Stimulated activated effector memory CD8-positive, alpha-beta T cell treated with anti-CD3 and anti-CD28 coated beads, Interleukin-12 subunit alpha, Interleukin-12 subunit beta, amount 100 ng/mL, for 72 hours (primary cell): Measurements from ENCODE around the gene ZCCHC24.

Experiments used
- ATAC-seq: fragments of 150-1000 bp; cut with Tn5 transposase; 2 replicates; pipeline ENCODE4 v1.10.0; 2021
- DNase-seq, 2 donors: peaks; one replicate each; pipeline ENCODE4 v3.0.0; 2021 to 2022; ENCODE audit warnings: low spot score in 2 of 2
- H3K27ac Mint-ChIP-seq: one replicate; pipeline ENCODE4 v1.8.0; 2022; ENCODE audit warnings: mild to moderate bottlenecking, mixed read lengths
- H3K36me3 Mint-ChIP-seq: one replicate; pipeline ENCODE4 v1.8.0; 2022; ENCODE audit warnings: mild to moderate bottlenecking, mixed read lengths
- H3K4me1 Mint-ChIP-seq: one replicate; pipeline ENCODE4 v1.8.0; 2022; ENCODE audit warnings: mixed read lengths
- H3K4me3 Mint-ChIP-seq: one replicate; pipeline ENCODE4 v1.8.0; 2022; ENCODE audit warnings: mild to moderate bottlenecking, mixed read lengths
- H3K9me3 Mint-ChIP-seq: one replicate; pipeline ENCODE4 v1.8.0; 2022; ENCODE audit warnings: mixed read lengths

ZCCHC24 gene

DNA sequence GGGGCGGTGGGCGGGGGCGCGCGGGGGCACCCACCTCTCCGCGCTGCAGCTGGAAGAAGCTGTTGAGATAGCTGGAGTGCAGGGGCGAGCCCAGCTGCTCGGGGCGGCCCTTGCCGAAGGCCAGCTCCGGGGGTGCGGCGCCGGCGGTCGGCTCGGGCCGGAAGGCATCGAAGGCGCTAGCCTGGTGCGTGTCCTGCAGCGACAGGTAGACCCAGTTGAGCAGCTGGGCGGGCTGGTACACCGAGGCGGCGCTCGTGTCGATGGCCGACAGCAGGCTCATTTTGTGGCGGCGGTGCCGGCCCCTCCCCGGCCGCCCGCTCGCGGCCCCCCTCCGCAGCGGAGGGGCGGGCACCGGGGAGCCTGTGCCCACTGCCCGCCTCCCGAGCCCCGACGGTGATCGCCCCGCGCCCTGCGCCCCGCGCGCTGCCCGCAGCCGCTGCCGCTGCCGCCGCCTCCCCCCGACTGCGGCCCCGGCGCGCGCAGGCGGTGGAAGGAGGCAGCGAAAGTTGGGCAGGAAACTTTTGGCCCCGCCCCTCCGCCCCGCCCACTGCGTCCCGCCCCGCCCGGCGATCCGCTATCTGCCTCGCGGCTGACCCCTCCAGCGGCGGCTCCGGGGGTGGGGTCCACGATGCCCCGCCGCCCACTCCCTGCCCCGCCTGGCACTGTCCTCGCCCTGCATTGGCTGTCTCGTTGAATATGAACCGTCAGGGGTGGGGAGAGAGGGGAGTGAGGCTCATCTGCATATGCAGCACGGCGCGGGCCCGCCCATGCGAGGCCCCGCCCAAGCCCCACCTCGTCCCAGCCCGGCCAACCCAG is at the start of gene ZCCHC24:
Gene ZCCHC24, minus strand, starts transcription at position 464 of the 816 bp plus-strand sequence. Its CDS starts 184 bp downstream, at position 280.
- H3K27ac Mint-ChIP-seq = peak within 1 kb of the TSS; percentile 67
- peaks cover 33% of the 10 kb centered on the region for H3K4me1 Mint-ChIP-seq
- peak within 1 kb of the TSS; percentile 64 for H3K4me3 Mint-ChIP-seq
- no peaks in the 10 kb centered on the region for H3K36me3 Mint-ChIP-seq
- ATAC-seq = peak; percentile 96
- H3K9me3 Mint-ChIP-seq = no peaks in the 10 kb centered on the region
- DNase-seq = peak; percentile 87 to 97

DNA sequence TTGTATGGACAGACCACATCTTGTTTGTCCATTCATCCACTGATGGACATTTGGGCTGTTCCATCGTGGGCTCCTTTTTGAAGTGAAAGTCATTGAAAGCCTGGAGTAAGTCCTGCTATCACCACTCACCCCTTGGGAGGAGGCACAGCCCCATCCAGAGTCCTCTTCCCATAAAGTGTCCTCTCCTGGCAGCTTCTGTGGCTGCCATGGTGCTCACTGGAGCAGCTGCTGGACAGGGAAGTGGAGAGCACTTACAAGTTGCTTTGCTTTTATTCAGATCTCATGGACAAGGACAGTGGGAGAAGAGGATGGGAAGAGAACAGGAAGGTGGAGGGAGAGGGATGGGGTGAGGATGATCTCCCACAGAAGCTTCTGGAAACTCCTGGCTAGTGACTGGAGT is 48.4 kb upstream of the ZCCHC24 start:
- Mint-ChIP-seq H3K36me3 (no peaks in the 10 kb centered on the region), H3K4me3 (no peak overlapping the region), H3K9me3 (no peaks in the 10 kb centered on the region), H3K4me1 (peaks cover 8% of the 10 kb centered on the region), H3K27ac (no peak overlapping the region)
- no peak for ATAC-seq
- DNase-seq = no peak

DNA sequence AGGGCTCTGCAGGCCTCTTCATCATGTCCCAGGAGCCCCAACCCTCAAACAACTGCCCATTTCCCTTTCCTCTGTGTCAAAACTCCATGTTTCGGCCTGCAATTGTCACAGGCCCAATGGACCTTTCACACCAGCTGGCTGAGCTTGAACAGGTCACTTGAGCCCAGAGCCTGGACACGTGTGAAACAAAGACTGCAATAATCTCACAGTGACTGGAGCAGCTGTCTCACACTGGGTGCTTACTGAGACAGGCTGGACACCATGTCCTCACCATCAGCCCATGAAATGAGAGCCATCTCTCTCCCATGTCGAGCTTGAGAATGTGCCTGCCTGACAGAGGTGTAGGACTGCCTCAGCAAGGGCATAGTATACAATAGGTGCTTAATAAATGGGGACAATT is 47.4 kb upstream of the ZCCHC24 start:
- DNase-seq (no peak), ATAC-seq (no peak)
- H3K9me3 Mint-ChIP-seq = no peaks in the 10 kb centered on the region
- no peaks in the 10 kb centered on the region for H3K36me3 Mint-ChIP-seq
- no peak overlapping the region for H3K4me3 Mint-ChIP-seq
- peaks cover 8% of the 10 kb centered on the region for H3K4me1 Mint-ChIP-seq
- H3K27ac Mint-ChIP-seq = no peak overlapping the region

DNA sequence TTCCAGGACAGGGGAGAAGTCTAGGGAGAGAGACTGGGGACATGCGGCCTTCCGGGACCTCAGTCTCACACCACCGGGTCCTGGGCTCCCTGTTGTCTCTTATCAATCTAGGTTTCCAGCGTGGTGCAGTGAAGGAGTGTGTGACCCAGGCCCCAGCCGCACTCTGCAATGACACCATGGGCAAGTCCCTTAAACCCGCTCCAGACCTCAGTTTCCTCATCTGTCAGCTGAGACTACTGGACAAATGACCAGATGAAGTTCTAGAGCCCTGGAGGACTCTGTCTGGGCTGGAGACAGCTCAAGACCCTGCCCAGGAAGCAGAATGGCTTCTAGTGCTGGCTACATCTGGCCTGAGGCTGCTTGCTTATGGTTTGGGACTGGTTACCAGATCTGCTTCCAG is 46.8 kb upstream of the ZCCHC24 start:
- DNase-seq (no peak), ATAC-seq (no peak)
- Mint-ChIP-seq H3K27ac (no peak overlapping the region), H3K36me3 (no peaks in the 10 kb centered on the region), H3K4me1 (peaks cover 6% of the 10 kb centered on the region), H3K9me3 (no peaks in the 10 kb centered on the region), H3K4me3 (no peak overlapping the region)

DNA sequence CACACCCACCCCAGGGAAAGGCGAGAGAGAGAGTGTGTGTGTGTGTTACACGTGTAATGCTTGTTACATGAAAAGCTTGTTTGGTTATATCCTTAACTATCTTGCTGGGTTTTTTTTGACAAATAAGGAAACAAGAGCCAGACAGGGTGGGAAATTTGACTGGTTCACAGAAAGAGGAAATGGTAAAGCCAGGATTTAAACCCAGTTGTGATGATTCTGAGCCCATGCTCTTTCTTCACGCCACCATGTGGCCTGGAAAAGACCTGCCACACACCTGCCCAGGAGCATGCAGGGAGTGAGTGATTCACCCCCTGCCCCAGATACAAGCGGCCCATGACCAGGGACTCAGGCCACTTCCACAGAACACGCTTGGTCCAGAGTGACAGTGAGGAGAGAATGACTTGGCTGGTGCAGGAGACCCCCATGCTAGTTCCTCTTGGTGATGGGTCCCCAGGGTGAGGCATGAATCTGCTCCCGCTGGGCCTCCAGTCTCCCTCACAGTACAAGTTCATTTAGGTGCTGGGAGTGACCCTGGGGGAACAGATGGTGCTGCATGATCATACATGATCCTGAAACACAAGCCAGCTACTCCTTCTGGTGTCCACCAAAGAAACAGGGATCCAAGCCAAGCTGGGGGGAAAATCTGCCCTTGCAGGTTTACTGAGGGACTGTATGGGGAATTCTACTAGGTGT is 45.9 kb upstream of the ZCCHC24 start:
- no peak for ATAC-seq
- no peaks in the 10 kb centered on the region for H3K4me1 Mint-ChIP-seq
- no peak overlapping the region for H3K27ac Mint-ChIP-seq
- H3K36me3 Mint-ChIP-seq = no peaks in the 10 kb centered on the region
- no peak for DNase-seq
- no peaks in the 10 kb centered on the region for H3K9me3 Mint-ChIP-seq
- no peak overlapping the region for H3K4me3 Mint-ChIP-seq

DNA sequence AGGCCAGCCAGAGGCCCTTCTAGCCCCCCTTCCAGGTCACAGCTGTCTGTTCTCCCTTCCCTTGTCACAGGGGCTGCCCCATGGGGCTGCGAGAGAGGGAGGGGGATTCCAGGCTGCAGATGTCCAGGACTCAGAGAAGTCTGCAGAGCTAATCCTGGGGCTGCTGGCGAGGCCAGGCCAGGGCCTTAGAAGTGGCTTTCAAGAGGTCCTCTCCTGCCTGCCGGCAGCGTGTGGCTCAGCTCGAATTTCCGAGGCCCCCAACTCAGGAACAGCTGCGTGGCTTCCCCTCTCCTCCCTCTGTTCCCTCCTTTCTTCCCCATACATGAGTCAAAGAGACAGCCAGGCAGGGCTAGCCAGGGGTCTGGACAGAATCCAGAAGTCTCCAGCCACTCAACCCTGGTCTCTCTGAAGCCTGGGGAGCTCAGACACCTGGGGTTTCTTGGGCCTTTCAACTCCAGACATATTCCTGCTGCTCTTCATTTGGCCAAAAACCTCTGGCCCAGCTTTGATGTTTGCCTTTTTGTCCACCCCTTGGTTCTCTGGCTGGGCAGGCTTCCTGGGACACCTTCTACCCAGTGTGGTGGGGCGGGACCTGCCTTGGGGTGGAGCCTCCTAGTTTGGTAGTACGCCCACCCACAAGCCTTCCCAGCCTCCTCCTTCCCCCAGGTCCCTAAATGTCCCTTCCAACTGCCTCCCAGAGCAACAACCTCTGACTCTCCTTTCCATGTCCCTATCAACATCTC is 45.1 kb upstream of the ZCCHC24 start:
- H3K4me3 Mint-ChIP-seq = no peak overlapping the region

DNA sequence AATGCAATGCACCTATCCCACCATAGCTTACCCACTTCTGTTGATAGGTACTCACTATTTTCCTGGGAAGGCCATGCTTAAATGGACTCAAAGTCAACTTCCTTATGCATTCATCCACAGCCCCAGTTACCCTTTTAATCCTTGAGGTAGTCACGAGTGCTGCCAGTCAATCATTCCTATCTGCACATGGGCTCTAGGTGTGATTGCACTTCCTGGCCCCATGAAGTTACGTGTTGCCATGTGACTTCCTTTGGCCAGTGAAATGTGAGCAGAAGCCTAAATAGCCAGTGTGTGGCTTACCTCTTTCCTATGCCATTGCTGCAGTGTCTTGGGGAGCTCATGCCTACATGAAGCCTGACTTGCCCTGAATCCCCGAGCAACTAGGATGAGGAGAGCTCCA is 43.4 kb upstream of the ZCCHC24 start:
- Mint-ChIP-seq H3K27ac (no peak overlapping the region), H3K36me3 (no peaks in the 10 kb centered on the region), H3K9me3 (no peaks in the 10 kb centered on the region), H3K4me3 (no peak overlapping the region), H3K4me1 (no peaks in the 10 kb centered on the region)
- ATAC-seq (no peak), DNase-seq (no peak)

More for the DNA sequence above, 45.1 kb upstream of the ZCCHC24 start:
- Mint-ChIP-seq H3K4me1 (no peaks in the 10 kb centered on the region), H3K36me3 (no peaks in the 10 kb centered on the region), H3K27ac (no peak overlapping the region), H3K9me3 (no peaks in the 10 kb centered on the region)
- ATAC-seq = no peak
- no peak for DNase-seq

DNA sequence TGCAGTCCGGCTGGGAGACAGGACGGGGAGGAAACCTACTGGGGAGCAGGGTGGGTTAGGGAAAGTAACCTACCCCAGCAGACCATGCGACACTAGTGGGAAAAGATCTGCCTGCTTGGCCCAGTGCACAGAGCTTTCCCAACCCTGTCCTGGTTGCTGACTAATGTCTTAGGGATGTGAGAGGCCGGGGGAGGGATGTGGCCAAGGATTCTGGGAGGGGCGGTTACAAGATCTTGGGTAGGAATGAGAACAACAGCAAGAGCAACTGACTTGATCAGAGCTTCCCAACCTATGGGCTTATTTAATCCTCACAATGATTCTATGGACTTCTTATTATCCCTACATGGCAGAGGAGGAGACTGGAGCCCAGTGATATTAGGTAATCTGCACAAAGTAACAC is 42.9 kb upstream of the ZCCHC24 start:
- ATAC-seq (no peak), DNase-seq (no peak)

DNA sequence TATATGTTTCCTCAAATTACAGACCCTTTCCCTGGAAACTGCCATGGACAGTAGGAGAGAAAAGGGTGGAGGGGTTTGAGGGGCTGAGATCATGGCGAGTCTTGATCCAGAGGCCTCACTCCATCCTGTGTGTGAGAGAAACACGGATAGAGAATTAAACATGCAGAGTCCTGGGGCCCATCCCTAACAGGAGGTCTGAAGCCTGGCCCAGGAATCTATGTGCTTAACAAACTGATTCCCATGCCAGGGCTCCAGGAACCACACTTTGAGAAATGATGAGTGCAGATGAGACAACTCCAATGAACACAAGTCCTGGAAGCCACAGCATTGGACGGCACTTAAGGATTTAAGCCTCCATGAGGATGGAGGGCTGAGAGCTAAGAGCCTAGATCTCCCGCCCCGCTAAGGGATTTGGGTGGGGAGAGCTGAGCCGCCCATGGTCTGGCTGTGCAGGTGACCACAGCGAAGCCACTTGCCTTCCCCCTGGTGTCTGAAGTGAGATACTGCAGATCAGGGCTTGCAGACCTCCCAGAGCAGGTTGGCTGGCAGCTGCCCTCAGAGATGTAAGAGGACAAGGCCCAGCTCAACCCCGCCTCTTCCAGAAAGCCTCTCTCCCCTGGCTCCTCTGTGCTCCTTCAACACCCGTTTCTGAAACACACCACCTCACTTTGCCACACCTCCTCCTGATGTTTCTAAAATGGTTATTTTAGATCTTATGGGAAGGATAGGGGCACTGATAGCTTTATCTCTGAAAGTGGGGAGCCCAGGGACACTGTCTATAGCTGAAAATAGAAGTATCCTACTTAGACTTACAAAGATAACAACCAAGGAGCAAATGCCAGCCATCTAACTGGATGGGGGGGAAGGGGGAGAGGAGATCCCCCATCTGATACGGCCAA is 42.1 kb upstream of the ZCCHC24 start:
- Mint-ChIP-seq H3K4me1 (no peaks in the 10 kb centered on the region), H3K9me3 (no peaks in the 10 kb centered on the region), H3K27ac (no peak overlapping the region), H3K4me3 (no peak overlapping the region), H3K36me3 (no peaks in the 10 kb centered on the region)
- DNase-seq = peak in 1 of 2 donors; percentile 14
- ATAC-seq = peak; percentile 68

More for the DNA sequence above, 42.9 kb upstream of the ZCCHC24 start:
- no peak overlapping the region for H3K27ac Mint-ChIP-seq
- H3K4me3 Mint-ChIP-seq = no peak overlapping the region
- no peaks in the 10 kb centered on the region for H3K4me1 Mint-ChIP-seq
- H3K36me3 Mint-ChIP-seq = no peaks in the 10 kb centered on the region
- no peaks in the 10 kb centered on the region for H3K9me3 Mint-ChIP-seq

DNA sequence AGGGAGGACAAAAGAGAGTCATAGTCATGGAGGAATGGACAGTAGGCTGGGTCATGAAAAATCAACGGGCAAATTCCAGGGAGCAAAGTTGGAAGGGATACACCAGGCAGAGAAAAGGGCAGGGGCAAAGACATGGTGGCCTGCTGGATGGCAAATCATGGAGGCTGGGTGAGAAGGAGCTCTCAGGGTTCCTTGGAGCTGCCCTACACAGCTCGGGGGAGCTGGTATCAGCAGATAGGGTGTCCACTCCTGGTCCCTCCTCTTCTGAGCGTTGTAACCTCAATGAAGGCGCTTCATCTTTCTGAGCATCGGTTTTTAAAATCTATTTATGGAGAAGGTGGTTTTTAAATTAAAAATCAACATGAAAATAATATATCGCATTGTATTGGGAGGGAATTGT is 39.1 kb upstream of the ZCCHC24 start:
- no peak overlapping the region for H3K4me3 Mint-ChIP-seq
- no peaks in the 10 kb centered on the region for H3K36me3 Mint-ChIP-seq
- no peaks in the 10 kb centered on the region for H3K9me3 Mint-ChIP-seq
- no peaks in the 10 kb centered on the region for H3K4me1 Mint-ChIP-seq
- DNase-seq (no peak), ATAC-seq (no peak)
- H3K27ac Mint-ChIP-seq = no peak overlapping the region

DNA sequence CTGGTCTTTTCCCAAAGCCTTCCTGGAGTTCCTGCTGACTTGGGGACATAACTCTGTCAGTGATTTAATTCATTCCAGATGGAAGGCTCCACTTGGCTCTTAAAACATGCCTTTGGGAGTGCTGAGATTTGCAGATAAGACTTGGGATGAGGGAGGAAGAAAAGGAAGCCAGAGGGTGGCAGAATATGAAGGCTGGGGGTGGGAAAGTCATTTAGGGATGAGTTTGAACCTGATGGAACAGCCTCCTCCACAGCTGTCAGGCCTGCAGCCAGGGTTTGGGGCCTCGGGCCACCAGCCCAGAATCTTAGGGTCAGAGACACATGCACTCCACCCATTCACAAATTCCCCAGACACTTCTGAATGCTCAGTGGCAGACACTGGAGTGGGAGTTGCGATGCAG is 38.5 kb upstream of the ZCCHC24 start:
- Mint-ChIP-seq H3K4me1 (no peaks in the 10 kb centered on the region), H3K27ac (no peak overlapping the region), H3K4me3 (no peak overlapping the region), H3K36me3 (no peaks in the 10 kb centered on the region), H3K9me3 (no peaks in the 10 kb centered on the region)
- ATAC-seq (no peak), DNase-seq (no peak)

DNA sequence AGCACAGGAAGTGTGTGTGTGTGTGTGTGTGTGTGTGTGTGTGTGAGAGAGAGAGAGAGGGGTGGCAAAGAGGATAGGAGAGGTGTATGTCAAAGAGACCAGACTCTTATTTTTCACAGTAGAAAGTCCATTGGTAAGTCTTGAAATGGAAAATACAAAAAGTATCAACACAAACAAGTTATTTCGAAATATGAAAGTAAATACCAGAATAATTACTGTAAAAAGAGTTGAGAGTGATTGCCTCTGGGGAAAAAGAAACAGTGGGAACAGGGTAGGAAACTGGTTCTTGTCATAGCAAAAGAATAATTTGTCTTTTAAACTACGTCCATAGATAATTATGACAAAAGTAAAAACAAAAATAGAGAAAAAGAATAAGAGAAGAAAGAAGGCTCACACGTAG is 37.9 kb upstream of the ZCCHC24 start:
- no peak overlapping the region for H3K4me3 Mint-ChIP-seq
- no peaks in the 10 kb centered on the region for H3K36me3 Mint-ChIP-seq
- ATAC-seq (no peak), DNase-seq (no peak)
- no peaks in the 10 kb centered on the region for H3K9me3 Mint-ChIP-seq
- no peaks in the 10 kb centered on the region for H3K4me1 Mint-ChIP-seq
- H3K27ac Mint-ChIP-seq = no peak overlapping the region

DNA sequence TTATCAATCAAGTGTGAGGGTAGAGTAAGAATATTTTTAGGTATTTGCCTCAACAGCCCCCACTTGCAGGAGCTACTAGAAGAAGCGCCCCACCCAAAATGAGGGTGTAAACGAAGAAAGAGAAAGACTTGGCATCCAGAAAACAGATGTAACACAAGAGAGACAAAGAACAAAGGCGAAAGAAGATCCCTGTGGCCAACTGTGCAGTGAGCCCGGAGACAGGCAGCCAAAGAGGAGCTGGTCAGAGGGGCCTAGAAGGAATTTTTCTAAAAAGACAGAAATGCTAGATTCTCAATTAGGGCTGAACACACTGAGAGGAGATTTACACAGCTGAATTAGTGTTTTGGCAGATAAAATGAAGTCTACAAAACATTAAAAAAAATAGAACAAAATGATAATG is 37.3 kb upstream of the ZCCHC24 start:
- no peak for DNase-seq
- no peaks in the 10 kb centered on the region for H3K4me1 Mint-ChIP-seq
- no peak overlapping the region for H3K27ac Mint-ChIP-seq
- H3K9me3 Mint-ChIP-seq = no peaks in the 10 kb centered on the region
- ATAC-seq = no peak
- no peaks in the 10 kb centered on the region for H3K36me3 Mint-ChIP-seq
- H3K4me3 Mint-ChIP-seq = no peak overlapping the region

DNA sequence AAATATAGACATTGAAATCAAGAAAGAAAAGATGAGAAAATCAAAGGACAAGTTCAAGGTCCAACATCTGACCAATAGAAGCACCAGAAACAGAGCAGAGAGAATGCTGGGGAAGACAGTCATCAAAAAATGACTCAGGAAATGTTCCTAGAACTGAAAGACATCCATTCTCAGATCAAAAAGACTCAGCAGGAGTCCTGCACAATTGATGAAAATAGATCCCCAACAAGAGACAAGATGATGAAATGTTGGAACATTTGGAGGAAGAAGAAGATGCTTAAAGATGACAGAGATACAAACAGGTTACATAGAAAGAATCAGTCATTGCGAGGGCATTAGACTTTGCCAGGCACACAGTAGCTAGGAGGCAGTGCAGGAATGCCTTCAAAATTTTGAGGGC is 36.9 kb upstream of the ZCCHC24 start:
- H3K9me3 Mint-ChIP-seq = no peaks in the 10 kb centered on the region
- no peak for ATAC-seq
- H3K4me3 Mint-ChIP-seq = no peak overlapping the region
- no peaks in the 10 kb centered on the region for H3K36me3 Mint-ChIP-seq
- no peak overlapping the region for H3K27ac Mint-ChIP-seq
- no peak for DNase-seq
- no peaks in the 10 kb centered on the region for H3K4me1 Mint-ChIP-seq
